GM19351 (cell line): ENCODE results near the gene SAE1.

Experiments
- ATAC-seq: cut with Tn5 transposase; IDR thresholded peaks from one replicate; pipeline ENCODE4 v1.9.1; 2021; ENCODE audit warnings: mild to moderate bottlenecking, moderate library complexity; ENCODE audit not compliant: unreplicated experiment

The SAE1 gene

GRCh38 chr19:47157431-47158321, 27.0 kb downstream of the SAE1 start:
- ATAC-seq, result no peak

- ATAC-seq, result no peak
Measured at GRCh38 chr19:47158367-47158791, 27.7 kb downstream of the SAE1 start.

DNA sequence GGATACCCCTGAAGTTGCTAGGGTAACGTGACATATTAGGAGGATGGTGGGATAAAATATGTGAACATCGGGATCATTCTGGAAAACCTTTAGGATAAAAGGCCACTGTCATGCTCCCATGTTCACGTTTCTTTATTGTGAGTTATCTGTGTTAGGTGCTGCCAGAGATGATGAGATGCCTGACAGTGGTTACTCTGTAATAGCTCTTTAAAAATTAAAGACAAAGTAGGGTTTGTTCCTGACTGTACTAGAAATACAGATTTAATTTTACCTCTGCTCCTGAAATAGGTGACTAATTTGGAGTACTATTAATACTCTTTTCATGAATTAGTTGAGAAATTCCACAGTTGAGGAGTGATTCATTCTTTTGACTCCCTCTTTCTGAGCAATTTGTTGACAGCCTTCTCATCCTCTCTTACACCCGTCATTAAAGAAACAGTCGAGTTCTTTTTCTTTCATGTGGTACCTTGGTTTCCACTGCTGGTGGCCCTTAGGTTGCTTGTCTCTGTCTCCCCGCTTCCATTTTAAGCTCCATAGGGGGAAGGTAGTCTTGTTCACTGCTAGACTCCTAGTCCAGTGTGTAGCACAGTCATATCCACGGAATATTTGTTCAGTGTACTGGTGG, 28.4 kb downstream of the SAE1 start:
- no peak for ATAC-seq

DNA sequence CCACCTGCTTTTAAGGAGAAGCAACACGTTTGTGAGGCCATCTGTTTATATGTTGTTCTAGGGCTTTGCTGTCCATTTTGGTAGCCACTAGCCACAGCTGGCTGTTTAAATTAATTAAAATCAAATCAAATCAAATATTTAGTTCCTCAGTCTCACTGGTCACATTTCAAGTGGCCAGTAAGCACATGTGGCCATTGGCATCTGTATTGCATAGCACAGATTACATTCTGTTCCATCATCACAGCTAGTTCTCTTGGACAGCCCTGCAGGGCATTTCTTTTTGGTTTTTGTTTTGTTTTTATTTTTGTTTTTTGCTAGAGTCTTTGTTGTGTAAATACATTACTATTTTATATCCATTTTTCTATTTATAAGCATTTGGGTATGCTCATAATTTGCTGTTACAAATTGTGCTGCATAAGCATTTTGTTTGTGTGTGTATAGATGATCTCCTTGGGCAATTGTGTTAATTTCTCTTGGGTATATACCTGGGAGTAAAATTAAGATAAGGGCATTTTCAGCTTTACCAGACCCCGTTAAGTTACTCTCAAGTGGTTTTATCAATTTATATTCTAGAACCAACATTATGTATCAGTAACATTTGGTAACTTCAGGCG, 31.3 kb downstream of the SAE1 start:
- ATAC-seq, result no peak

- ATAC-seq, result no peak
Measured at GRCh38 chr19:47168065-47168464, 37.4 kb downstream of the SAE1 start.

- ATAC-seq, result no peak
Measured at GRCh38 chr19:47172666-47173455, 42.2 kb downstream of the SAE1 start.

- ATAC-seq, result no peak
Measured at GRCh38 chr19:47176071-47176626, 45.5 kb downstream of the SAE1 start.

GRCh38 chr19:47176627-47177090, 46.0 kb downstream of the SAE1 start:
- ATAC-seq, result no peak

GRCh38 chr19:47179653-47180310, 49.1 kb downstream of the SAE1 start:
- no peak for ATAC-seq

- no peak for ATAC-seq
Measured at GRCh38 chr19:47183601-47184000, 53.0 kb downstream of the SAE1 start.

DNA sequence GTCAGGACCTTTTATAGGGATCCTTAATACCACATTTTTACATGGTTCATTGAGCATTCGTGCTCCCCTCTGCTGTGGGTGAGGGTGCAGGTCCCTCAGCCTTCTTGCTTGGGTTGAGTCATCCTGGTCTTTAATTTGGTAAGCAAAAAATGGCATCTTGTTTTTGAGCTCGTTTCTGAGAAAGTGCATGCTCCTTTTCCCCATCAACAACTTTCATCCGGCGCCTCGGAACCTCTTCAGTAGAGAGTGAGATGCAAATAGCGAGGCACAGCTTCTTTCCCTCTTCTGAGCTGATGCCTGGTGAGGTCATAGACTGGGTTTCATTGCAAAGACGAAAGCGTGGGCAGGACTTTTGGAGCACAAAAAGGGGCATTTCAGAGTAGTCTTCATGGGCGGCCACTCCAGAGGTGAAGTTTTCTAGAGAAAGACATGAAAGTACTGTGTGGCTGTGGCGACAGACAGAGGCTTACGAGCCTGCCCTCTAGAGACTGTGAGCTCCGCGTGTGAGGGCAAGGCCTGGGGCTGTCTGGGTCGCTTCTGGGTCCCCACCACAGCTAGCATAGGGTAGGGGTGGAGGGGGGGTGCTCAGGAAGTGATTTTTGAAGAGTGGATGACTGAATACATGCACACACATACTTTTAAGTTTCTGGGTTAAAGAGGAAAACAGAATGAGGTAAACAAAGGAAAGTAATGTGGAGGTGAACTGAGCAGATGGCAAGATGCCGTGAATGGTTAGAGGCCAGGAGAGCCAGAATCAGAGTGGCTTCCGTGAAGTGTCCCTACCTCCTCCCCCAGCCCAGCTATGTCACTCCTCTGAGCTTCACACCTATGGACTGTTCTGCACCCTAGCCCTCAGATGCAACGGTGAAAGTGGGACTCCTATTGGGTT, 56.1 kb downstream of the SAE1 start:
- peak; percentile 79 for ATAC-seq

GRCh38 chr19:47187335-47187655, 56.7 kb downstream of the SAE1 start:
- no peak for ATAC-seq

GRCh38 chr19:47187797-47188196, 57.2 kb downstream of the SAE1 start:
- no peak for ATAC-seq

- no peak for ATAC-seq
Measured at GRCh38 chr19:47188507-47189033, 57.9 kb downstream of the SAE1 start.

DNA sequence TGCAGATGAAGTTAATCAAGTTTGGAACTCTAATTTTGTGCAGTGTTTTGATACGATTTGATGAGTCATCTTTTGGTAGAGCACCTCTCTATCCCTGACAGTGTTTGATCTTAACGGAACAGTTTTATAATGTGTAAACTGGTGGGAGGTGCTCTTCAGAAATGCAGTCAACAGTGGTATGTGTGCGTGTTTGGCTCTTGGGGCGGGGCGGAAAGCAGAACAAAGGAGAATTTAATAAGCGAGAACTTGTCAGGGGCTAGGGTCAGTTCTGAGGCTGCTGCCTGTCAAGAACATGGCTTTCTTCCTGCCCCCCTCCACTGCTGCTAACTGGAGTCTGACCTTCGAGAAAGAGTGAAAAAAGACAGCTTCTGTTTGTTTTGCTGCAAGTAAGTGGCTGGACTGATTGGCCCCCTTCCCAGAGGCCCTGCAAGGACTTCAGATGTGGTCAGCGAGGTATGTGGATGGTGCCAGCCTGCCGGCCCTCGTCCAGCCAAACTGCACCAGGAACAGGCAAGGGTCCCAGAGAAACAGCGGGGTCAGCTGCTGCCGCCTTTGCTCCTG, 59.6 kb downstream of the SAE1 start:
- ATAC-seq, result no peak

- no peak for ATAC-seq
Measured at GRCh38 chr19:47195434-47195833, 64.8 kb downstream of the SAE1 start.

DNA sequence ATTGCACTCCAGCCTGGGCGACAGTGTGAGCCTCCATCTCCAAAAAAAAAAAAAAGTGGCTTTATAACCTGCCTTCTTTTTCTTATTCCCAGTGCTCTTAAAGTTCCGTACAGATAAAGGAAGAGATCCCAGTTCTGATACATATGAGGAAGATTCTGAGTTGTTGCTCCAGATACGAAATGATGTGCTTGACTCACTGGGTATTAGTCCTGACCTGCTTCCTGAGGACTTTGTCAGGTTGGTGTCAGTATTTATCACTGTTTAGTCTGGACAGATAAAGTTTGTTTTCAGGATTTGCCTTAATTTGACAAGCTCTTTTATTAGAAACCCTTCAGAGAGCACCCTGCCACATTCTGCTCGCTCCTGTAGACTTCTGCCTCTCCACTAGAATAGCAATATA, 66.5 kb downstream of the SAE1 start:
- ATAC-seq, result no peak

DNA sequence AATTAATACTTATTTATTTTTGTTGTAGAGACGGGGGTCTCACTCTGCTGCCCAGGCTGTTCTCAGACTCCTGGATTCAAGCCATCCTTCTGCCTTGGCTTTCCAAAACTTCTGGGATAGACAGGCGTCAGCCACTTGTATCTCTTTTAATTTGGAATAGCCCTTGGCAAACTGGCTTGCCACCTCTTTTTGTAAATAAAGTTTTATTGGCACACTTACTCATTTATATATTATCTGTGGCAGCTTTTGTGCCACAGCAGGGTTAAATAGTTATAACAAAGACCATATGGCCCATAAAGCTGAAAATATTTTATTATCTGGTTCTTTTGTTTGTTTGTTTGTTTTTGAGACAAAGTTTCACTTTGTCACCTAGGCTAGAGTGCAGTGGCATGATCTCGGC, 69.9 kb downstream of the SAE1 start:
- no peak for ATAC-seq

DNA sequence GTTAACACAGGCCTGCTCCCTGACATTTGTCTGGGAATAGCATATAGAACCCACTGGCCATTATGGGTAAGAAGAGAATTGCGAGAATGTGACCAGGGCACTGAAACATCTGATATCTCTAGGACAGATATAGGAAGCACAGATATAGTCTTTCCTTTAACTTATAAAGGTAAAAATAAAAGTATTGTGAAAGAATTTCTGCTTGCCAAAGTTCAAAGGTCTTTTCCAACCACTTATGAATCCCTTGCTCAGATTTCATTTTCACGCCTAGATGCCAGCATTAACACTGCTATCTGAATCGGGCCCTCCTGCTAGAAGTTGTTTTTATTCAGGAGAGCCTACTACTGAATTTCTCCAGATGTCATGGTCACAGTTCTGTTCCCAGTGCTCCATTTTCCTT, 72.6 kb downstream of the SAE1 start:
- ATAC-seq, result no peak
